Measurements from ENCODE around the gene TBC1D10B.

GRCh38 chr16:30407102-30407803 lies 37.0 kb upstream of the TBC1D10B start, which contains the start of gene ZNF771:
- TF ChIP-seq CTCF (IDR thresholded peaks at IDR 0.05) (no peak), ZFX (IDR thresholded peaks at IDR 0.05; ENCODE audit: borderline replicate concordance) (no peak)

Measured in 22Rv1 (cell line).